ENCODE data around the gene TMSB15C. TPM values are rescaled to one million over a fixed set of nuclear protein-coding genes. Genes with fewer than 3 reads are reported as not detected.

The TMSB15C gene
- total and polyA plus RNA-seq, 12 donors = 0.29 to 6.8 (median 0.51) TPM

DNA sequence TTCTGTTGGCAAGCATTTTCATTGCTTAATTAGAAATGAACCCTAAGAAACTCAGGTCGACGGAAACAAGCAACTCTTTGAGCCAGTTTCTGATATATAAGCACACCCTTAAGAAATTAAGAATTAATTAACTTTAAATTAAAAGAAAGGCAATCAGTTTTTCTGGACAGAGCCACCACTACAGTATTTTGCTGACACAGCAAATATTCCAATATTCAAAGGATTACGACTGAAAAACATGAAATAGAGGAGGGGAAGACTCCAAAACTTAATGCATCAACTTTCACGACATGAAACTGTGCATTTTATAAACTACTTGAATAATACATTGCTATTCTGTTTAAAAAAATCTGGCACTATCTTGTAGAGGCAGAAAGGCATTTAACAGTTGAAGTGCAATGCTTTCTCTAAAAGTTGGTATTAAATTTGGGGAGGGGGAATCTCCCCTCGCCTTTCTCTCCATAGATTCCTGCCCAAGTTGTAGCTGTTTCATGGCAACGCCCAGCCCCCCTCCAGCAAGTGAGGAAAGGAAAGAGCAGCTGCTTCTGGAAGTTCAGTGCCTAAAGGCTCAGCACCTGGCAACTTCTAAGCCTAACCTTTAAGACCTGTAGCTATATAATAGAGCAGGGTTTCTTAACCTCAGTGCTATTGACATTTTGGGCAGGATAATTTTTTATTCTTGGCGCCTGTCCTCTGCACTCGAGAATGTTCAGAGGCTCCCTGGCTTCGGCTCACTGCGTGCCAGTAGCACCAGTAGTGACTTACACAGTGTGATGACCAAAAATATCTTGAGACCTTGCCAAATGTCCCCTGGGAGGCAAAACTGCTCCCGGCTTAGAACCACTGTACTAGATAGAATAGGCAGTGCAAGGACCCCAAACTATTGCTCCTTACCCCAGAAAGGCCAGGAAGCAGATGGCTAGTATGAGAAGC lies 29.6 kb upstream of the TMSB15C start:
- Histone ChIP-seq H3K4me1 (replicated peaks in 1 of 2) (no peaks in the 10 kb centered on the region), H3K4me3 (no peak overlapping the region), H3K27ac (no peak overlapping the region), H3K9me3 (replicated peaks in 1 of 3) (no peaks in the 10 kb centered on the region), H3K27me3 (peaks cover 3% of the 10 kb centered on the region), H3K36me3 (replicated peaks in 1 of 2) (no peaks in the 10 kb centered on the region)
- no peak for TF ChIP-seq POLR2A (IDR thresholded peaks at IDR 0.05)
- TF ChIP-seq, protein P1, sequence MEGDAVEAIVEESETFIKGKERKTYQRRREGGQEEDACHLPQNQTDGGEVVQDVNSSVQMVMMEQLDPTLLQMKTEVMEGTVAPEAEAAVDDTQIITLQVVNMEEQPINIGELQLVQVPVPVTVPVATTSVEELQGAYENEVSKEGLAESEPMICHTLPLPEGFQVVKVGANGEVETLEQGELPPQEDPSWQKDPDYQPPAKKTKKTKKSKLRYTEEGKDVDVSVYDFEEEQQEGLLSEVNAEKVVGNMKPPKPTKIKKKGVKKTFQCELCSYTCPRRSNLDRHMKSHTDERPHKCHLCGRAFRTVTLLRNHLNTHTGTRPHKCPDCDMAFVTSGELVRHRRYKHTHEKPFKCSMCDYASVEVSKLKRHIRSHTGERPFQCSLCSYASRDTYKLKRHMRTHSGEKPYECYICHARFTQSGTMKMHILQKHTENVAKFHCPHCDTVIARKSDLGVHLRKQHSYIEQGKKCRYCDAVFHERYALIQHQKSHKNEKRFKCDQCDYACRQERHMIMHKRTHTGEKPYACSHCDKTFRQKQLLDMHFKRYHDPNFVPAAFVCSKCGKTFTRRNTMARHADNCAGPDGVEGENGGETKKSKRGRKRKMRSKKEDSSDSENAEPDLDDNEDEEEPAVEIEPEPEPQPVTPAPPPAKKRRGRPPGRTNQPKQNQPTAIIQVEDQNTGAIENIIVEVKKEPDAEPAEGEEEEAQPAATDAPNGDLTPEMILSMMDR (IDR thresholded peaks at IDR 0.05) = no peak
- WGBS, 4 donors = 63 to 82% (median 66%) methylated on average over 6 to 11 of the region's 11 CpGs
- intact Hi-C loops (cut with DNase I) = no loop called here
- DNase-seq = no peak

DNA sequence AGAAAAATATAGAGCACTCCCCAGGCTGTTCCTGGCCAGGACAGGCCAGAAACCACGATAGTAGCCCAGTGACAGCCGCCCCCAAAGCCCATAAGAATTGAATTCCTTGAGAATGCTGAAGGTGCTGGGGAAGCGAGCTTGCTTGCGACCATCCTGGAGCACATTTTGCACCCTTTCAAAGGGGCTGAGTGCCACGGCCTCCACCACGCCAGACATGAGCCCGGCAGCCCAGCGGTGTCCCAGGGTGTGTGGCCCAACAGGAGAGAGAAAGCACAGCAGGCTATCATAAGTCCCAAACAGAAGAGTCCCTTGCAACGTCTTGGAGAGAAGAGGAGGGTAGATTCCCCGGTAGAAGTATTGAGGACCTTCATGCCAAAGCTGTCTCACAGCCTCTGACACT lies 28.6 kb upstream of the TMSB15C start:
- no peak for TF ChIP-seq POLR2A (IDR thresholded peaks at IDR 0.05)
- TF ChIP-seq, protein P1 (IDR thresholded peaks at IDR 0.05) = no peak
- 61 to 91% (median 81%) methylated on average over 4 to 10 of the region's 10 CpGs for WGBS, 4 donors
- intact Hi-C loops (cut with DNase I) = no loop called here
- H3K27me3 ChIP-seq = peaks cover 12% of the 10 kb centered on the region
- H3K36me3 ChIP-seq (replicated peaks in 1 of 2) = no peaks in the 10 kb centered on the region
- H3K27ac ChIP-seq = no peak overlapping the region
- H3K4me3 ChIP-seq = no peak overlapping the region
- H3K9me3 ChIP-seq (replicated peaks in 1 of 3) = no peaks in the 10 kb centered on the region
- no peaks in the 10 kb centered on the region for H3K4me1 ChIP-seq (replicated peaks in 1 of 2)
- DNase-seq = no peak

DNA sequence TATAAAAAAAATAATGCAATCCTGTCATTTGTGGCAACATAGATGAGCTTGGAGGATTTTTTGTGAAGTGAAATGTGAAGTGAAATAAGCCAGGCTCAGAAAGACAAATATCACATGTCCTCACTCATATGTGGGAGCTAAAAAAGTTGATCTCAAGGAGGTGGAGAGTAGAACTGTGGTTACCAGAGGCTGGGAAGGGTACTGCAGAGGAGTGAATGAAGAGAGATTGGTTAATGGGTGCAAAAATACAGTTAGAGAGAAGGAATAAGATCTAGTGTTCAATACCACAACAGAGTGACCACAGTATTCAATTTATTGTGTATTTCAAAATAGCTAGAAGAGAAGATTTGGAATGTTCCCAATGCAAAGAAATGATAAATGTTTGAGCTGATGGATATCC lies 22.9 kb upstream of the TMSB15C start:
- intact Hi-C loops (cut with DNase I) = no loop called here
- no peak for DNase-seq
- TF ChIP-seq, protein P1 (IDR thresholded peaks at IDR 0.05) = no peak
- TF ChIP-seq POLR2A (IDR thresholded peaks at IDR 0.05) = no peak

DNA sequence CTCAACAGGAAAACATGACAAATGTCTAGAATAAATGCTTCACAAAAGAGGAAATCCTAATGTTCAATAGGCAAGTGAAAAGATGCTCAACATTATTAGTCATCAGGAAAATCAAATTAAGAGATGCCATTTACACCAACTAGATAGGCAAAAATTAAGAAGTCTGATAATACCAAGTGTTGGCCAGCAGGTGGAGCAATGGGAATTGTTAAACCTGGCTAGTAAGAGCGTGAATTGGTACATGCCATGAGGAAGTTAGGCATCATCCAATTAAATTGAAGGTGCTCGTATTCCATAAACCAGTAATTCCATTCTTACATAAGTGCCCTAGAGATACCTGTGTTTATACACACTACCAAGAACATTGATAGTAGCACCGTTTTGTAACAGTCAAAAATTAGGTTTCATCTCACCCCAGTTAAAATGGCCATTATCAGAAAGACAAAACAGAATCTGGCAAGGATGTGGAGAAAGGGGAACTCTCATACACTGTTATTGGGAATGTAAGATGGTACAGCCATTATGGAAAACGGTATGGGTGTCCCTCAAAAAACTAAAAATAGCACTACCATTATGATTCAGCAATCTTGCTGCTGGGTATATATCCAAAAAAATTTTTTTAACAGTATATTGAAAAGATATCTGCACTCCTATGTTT lies 22.2 kb upstream of the TMSB15C start:
- peak; percentile 34 to 63 (median 57) for DNase-seq
- WGBS, 4 donors = 0 to 2% (median 1%) methylated on average over 4 of the region's 4 CpGs
- H3K9me3 ChIP-seq (replicated peaks in 1 of 3) = no peaks in the 10 kb centered on the region
- H3K4me3 ChIP-seq = no peak overlapping the region
- H3K36me3 ChIP-seq (replicated peaks in 1 of 2) = no peaks in the 10 kb centered on the region
- no peaks in the 10 kb centered on the region for H3K4me1 ChIP-seq (replicated peaks in 1 of 2)
- H3K27me3 ChIP-seq = peaks cover 30% of the 10 kb centered on the region
- TF ChIP-seq POLR2A (IDR thresholded peaks at IDR 0.05) = no peak
- TF ChIP-seq, protein P1 (IDR thresholded peaks at IDR 0.05) = peak; percentile 54 to 69 (median 60)
- H3K27ac ChIP-seq = no peak overlapping the region
- intact Hi-C loops (cut with DNase I) = no loop called here

More for the DNA sequence above, 22.9 kb upstream of the TMSB15C start:
- Histone ChIP-seq H3K27me3 (peaks cover 28% of the 10 kb centered on the region), H3K27ac (no peak overlapping the region), H3K9me3 (replicated peaks in 1 of 3) (no peaks in the 10 kb centered on the region), H3K4me1 (replicated peaks in 1 of 2) (no peaks in the 10 kb centered on the region), H3K36me3 (replicated peaks in 1 of 2) (no peaks in the 10 kb centered on the region), H3K4me3 (no peak overlapping the region)

Data from adrenal gland (tissue), 12 donors.